Jurkat, Clone E6-1 (cell line): ENCODE results near the gene GAPVD1.
"Not testable (repeated sequence)": the region's sequence is repeated elsewhere in the genome, so short reads cannot be mapped to it uniquely, and the experiment has no call there.

Source experiments
- DNase-seq: peaks from one replicate; pipeline ENCODE4 v3.0.0-alpha.2; 2011; ENCODE audit warnings: low read depth, low spot score
- H3K4me3 ChIP-seq: 2 replicates; pipeline ENCODE4 v1.5.1; 2011; ENCODE audit warnings: mild to moderate bottlenecking, low read length, control low read depth, moderate library complexity

GAPVD1 gene

DNA sequence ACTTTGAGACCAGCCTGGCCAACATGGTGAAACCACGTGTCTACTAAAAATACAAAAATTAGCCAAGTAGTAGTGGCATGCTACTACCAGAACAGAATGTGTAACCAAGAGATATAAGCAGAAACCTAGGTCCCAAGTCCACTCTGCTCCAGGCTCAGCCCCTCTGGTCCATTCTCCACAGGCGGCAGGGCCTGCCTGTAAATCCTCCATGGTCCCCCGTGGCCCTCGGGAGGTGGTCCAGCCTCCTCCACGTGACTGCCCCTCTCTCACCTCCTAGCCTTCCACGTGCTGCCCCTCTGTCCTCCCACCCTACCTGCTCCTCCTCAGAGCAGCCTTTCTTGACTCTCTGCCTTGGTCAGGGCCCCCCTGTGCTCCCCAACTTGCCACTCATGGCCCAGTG, 127.4 kb downstream of the GAPVD1 start:
- no peak for DNase-seq
- no peak overlapping the region for H3K4me3 ChIP-seq

DNA sequence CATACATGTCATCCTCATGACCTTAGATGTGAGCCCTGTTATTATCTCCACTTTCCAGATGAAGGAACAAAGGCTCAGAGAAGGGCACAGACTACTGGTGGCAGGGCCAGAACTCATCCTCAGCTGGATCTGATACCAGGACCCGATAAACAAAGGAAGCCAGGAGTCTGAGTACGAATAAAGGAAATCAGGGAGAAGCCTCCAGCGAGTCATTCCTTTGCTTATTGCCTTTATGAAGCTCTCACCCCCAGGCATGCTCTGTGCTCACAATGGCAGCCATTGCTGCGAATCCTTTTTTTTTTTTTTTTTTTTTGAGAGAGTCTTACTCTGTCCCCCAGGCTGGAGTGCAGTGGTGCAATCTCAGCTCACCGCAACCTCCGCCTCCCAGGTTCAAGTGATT, 130.1 kb downstream of the GAPVD1 start:
- no peak for DNase-seq
- no peak overlapping the region for H3K4me3 ChIP-seq

DNA sequence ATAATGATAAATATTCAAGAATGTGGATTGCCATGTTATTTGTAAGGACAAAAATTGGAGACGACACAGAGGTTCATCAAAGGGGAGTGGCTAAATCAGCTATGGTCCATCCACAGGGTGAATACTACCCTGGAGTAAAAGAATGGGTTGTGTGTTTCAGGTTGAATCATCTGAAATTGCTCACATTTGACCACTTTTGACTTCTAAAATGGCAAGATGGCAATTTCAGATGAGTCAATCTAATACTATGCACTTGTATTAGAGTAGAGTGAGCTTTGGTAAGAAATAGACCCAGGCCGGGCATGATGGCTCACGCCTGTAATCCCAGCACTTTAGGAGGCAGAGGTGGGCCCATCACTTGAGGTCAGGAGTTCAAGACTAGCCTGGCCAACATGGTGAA, 131.8 kb downstream of the GAPVD1 start:
- no peak overlapping the region for H3K4me3 ChIP-seq
- no peak for DNase-seq

DNA sequence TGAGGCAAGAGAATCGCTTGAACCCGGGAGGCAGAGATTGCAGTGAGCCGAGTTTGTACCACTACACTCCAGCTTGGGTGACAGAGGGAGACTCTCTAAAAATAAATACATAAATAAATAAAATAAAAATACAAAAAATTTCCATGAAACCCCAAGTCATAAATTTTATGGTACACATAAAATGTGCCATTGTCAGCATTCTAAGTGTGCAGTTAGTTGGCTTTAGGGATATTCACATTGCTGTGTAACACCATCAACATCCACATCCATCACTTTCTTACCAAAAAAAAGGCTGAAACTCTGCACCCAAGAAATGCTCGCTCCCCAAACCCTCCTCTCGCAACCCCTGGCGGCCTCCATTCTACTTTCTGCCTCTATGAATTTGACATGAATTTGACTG, 135.2 kb downstream of the GAPVD1 start:
- DNase-seq = no peak
- H3K4me3 ChIP-seq = no peak overlapping the region

DNA sequence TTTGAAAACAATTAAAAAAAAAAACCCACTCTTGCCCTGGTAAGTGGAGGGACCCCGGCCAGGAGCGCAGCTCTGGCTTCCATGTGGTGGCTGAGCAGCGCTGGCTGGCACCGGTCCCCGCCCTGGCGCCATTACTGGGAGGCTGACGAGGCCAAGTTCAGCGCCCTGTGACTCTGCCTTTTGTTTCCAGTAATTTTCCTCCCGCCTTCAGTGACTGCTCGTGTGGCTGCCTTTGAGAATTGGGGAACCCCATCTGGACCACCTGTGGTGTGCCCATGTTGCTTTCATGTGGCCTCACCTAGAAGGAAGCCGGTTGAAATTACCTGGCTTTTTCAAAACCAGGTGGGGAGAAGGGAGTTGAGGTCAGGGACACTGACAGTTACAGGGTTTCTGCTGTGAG, 136.1 kb downstream of the GAPVD1 start:
- H3K4me3 ChIP-seq = no peak overlapping the region
- DNase-seq = peak; percentile 55

DNA sequence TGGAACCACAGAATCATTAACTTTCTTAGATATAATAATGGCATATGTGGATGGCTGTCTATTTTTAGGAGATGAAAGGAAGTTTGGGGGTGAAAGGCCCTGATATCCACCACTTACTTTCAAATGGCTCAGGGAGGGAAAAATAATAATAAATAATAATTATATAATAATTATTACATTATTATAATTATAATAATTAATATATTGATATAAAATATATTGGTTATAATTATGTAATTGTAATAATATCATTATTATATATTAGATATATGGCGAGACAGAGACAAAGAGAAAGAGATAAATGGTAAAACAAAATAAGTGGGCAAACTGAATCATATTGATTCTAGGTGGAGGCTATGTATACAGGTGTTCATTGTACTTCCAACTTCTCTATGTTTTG, 136.6 kb downstream of the GAPVD1 start:
- H3K4me3 ChIP-seq = no peak overlapping the region
- no peak for DNase-seq

DNA sequence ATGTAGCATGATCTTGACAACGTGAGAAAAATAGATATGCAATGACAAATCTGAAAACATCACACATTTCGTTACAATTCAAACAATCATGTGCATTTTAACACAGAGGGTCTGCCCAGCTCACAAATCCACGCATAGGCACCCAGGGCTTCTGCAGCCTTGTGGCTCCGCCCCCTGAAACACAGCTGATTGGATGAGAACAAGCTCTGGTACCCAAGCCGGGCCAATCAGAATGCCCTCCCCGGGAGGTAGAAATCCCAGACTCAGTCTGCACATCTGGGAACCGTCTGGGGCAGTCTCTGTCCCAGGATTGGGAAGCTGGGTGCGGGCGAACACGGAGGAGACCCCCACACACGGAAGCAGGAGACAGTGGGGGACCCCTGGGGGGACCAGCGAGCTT, 137.5 kb downstream of the GAPVD1 start:
- no peak overlapping the region for H3K4me3 ChIP-seq
- DNase-seq = no peak

DNA sequence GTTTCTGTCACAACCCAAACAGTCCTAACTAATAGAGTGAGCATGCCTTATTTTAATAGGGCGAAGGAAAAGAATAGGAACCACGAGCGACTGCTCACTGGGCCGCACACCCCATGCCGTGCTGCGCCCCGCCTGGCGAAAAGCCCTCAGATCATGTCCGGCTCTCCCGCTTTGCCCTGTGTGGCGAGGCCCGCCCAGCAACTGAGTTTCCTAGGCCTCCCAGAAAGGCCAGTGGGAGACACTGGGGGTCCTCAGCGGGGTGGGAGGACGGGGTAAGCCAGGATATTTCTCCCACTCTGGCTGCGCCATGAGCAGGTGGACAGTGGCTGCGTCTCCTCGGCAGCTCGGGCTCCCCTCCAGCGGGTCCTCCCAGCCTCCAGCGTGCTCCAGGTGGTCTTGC, 138.0 kb downstream of the GAPVD1 start:
- no peak overlapping the region for H3K4me3 ChIP-seq
- DNase-seq = no peak

DNA sequence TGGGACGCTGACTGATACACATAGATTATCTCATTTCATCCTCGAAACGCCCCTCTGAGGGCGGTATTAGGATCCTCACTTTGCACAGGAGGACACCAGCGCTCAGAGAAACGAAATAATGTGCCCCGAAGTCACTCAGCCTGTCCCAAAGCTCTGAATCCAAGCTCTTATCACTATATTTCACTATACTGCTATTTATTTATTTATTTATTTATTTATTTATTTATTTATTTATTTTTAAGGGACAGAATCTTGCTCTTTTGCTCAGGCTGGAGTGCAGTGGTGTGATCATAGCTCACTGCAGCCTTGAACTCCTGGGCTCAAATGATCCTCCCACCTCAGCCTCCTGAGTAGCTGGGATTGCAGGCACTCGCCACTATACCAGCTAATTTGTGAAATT, 138.6 kb downstream of the GAPVD1 start:
- not testable (repeated sequence) for H3K4me3 ChIP-seq, DNase-seq

DNA sequence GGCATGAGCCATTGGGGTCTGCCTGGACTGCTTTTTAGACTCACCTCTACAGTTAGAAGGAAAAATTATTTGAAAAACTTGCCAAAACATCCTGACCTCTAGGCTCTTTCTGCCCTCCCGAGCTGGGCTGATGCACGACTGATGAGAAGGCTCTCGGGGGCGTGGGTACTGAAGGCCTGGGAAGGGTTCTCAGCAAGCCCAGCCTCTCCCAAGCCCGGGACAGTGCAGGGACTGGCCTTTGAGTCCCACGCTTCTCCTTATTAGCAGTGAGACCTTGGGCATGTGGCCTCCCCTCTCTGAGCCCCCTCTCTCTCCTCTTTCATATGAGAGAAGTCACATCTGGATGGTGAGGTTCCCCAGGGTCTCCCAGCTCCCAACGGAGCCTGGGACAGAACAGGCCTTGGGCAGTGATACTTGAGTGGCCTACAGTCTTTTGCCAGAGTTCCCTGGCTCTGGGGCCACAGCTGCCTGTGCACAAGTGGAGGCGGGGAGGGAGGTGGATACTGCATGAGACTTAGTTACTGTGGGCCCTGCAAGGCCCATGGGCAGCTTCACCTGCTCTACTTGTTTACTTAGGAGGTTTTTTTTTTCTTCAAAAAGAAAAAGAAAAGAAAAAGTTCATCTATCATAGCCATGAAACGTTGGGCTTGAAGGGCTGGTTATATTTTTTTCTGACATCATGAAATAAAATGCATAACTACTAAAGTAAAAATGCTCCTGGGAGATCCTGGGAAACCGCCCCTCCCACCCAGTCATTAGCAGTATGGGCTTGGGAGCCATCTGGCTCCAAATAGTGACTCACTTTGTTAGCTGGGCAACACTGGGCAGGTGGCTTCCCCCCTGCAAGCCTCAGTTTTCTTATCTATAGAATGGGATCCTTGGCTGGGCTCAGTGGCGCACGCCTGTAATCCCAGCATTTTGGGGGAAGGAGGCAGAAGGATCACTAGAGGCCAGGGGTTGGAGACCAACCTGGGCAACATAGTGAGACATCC, 139.4 kb downstream of the GAPVD1 start:
- H3K4me3 ChIP-seq = no peak overlapping the region
- DNase-seq = no peak

DNA sequence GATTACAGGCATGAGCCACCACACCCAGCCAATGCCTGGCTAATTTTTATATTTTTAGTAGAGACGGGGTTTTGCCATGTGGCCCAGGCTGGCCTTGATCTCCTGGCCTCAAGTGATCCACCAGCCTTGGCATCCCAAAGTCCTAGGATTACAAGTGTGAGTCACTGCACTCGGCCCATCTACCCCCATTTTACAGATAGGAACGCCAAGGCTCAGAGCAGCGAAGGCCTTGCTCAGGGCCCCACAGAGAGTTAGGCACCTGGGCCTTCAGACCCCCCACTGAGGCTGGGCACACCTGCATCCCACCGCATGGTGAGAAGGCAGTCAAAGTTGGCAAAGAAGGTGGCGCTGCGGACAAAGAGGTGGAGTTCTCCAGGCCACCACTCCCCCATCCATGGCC, 143.1 kb downstream of the GAPVD1 start:
- H3K4me3 ChIP-seq = no peak overlapping the region
- DNase-seq = no peak

DNA sequence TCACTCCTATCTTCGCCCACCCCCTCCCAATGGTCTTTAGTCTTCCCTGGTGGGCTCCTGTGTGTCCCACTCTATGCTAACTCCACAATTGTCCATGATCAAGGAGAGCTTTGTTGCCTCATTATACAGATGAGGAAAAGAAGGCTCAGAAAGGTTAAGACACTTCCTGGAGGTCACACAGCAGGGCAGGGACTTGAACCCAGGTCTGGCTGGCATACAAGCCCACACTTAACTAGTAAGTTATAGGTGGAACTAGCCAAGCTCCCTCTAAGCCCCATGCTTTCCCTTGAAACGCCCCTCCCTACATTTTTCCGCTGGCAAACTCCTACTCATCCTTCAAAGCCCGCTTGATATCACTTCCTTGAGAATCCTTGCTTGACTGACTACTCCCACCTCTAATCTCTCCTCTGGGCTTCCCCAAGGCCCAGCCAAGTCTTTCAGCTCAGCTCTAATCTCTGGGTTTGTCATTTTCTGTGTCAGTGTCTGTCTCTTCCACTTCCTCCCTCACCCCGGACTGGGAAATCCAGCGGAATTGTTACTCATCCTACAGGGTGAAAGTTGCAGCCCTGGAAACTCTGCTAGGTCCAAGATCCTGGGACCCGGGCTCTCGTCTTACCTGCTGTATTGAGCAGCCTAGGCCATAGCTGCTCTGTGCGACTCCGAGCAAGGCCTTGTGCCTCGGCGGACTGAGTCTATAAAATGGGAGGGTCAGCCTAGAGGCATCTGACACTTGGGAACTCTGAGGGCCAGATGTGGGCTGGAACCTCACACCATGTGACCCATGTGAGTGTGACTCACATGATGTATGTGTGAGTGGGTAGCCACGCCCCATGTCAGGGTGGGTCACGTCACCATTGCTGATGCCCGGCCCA, 144.5 kb downstream of the GAPVD1 start:
- DNase-seq = no peak
- H3K4me3 ChIP-seq = no peak overlapping the region

DNA sequence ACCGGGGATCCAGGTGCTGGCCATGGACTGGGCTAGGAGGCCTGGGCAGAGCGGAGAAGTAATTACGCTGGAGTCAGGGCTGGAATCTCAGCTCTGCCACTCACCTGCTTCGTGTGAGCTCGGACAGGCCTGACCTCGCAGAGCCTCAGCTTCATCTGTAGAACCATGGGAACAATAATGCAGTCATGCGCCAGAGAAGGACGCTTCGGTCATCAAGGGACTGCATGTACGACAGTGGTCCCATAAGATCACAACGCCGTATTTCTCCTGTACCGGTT, 145.1 kb downstream of the GAPVD1 start:
- no peak overlapping the region for H3K4me3 ChIP-seq
- no peak for DNase-seq

DNA sequence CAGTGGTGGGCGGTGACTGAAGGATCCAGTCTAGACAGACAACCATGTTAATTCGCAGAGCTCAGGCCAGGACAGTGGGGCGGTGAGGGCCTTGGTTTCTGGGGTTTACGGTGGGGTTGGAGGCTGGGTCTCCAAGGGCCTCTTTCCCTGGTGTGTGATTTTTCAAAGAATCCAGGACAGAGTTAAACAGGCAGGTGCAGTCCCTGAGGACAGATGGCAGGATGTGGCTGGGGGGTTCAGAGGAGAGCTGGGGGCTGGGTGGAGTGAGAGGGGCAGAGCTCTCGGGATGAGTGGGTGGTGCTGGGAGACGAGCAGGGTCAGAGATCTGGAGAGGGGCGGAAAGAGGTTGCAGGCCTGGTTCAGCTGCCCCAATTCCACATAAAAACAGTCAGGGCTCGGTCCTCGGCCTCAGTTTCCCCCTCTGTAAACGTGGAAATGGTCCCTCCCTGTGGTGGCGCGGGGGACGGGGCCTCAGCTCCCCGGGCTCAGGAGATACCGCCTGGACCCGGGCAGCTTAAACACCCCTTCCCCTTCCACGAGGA, 145.9 kb downstream of the GAPVD1 start:
- peak overlapping the region; percentile 51 for H3K4me3 ChIP-seq
- peak; percentile 30 for DNase-seq

DNA sequence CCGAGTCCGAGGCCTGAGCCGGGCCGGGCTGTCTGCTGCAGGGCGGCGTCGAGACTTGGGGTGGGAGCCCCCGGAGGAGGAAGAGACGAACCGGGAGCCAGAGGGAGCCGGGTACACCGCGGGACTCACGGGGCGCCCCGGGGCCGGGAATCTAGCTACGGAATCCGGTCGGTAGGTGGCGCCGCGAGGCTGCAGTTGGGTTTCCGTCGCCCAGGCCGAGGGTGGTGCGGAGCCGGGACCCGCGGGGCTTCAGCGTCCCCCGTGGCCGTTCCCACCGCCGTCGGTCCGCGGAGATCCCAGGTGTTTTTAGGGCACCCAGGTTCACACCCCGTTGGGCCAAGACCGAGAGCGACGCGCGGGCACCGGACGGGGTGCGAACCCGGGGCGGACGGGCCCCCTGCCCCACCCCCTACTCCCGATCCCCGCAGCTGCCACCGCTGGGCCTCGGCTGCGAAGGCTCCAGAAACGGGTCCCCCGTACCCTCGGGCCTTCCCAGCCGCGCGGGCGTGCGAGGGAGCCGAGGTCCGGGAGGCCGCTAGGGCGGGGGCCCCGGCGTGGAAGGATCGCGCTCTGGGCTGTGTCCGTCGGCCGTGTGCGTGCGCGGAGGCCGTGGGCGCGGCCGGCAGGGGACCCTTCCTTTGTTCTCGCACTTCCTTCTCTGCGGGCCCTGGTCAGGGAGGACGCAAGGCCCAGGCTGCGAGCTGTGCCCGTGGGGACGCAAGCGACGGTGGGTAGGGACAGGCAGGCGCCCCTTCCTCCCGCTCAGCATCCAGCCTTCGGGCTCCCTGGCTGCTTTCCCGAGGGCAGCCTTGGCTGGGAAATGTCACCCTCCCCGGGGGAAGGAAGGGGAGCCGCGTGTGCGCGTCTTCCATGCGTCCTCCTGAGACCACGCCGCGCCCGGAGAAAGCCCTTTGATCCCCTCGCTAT, 146.6 kb downstream of the GAPVD1 start:
- peak; percentile 53 for DNase-seq

DNA sequence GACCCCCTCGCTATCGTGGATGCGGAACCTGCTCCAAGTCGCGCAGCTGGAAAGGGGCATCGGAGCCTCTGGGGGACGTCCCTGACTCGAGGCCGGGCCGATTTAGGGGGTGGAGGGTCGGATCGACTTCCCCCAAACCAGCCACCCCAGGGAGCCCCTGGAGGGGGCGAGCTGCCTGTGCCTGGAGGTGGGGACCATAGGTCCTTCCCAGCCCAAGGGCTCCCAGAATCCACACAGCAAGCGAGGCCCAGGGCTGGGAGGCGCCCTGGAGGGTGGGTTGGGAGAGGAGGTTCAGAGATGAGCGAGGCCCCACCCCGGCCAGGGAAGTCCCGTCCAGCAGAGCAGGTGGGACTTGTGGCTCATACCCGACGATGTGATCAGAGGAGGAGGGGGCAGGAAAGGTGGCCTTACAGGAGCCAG, 147.6 kb downstream of the GAPVD1 start:
- no peak for DNase-seq
- no peak overlapping the region for H3K4me3 ChIP-seq

More for the DNA sequence above, 146.6 kb downstream of the GAPVD1 start:
- peak overlapping the region; percentile 51 for H3K4me3 ChIP-seq

DNA sequence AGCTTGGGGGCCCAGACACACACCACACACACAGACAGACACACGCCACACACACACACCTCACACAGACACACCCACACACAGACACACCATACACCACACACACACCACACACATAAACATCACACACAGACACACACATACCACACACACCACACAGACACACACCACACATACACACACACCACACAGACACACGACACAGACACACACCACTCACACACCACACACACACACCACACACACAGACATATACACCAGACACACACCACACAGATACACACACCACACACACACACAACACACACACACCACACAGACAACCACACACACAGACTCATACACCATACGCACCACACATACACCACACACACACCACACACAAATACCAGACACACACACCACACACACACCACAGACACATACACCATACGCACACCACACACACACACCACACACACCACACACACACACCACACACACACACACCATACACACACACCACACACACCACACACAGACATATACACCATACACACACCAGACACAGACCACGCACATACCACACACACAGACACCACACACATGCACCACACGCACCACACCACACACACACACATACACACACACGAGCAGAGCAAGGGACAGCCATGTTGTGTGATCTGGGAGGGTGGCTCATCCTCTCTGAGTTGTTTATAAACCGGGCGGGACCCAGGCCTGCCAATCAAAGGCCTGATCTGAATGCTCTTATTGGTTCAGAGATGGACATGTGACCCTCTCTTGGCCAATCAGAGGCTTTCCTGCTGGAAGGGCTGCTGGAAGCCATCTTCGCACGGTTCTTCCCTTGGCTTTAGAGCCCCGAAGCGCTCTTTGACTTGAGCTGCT, 148.3 kb downstream of the GAPVD1 start:
- peak; percentile 76 for DNase-seq
- H3K4me3 ChIP-seq = no peak overlapping the region

DNA sequence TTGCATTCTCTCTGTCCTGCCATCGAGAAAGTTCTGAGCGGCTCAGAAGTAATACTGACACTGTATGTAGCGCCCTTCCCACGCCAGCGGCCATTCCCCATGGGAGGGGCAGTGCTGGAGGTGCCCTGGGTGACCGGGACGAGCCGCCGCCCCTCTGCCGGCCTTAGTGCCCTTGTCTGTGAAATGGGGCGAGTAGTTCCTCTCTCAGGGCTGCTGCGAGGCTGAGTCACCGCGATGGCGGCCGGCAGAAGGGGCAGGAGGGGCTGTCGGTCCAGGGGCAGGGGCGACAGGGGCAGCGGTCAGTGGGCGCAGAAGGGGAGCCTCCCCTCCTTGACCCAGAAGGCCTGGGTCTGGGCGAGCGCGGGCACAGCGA, 148.9 kb downstream of the GAPVD1 start:
- no peak overlapping the region for H3K4me3 ChIP-seq
- DNase-seq = no peak
